ENCODE data around the gene WWC1. TPM values are rescaled to one million over a fixed set of nuclear protein-coding genes. Genes with fewer than 3 reads are reported as not detected.

Gene WWC1
- total RNA-seq, 1 experiment from 2014 or later = 190 TPM

GRCh38 chr5:168413062-168413461, 121.6 kb downstream of the WWC1 start:
- no peak for DNase-seq
- intact Hi-C loops (cut with micrococcal nuclease; ENCODE audit: unreplicated experiment) = no loop called here
- Mint-ChIP-seq H3K36me3 (ENCODE audit: insufficient read depth, unreplicated experiment) (peaks cover 86% of the 10 kb centered on the region), H3K4me1 (ENCODE audit: low read depth, unreplicated experiment) (peaks cover 10% of the 10 kb centered on the region), H3K9me3 (ENCODE audit: low read depth, unreplicated experiment) (no peaks in the 10 kb centered on the region), H3K27ac (ENCODE audit: unreplicated experiment) (no peak overlapping the region), H3K27me3 (ENCODE audit: unreplicated experiment) (no peaks in the 10 kb centered on the region), H3K4me3 (ENCODE audit: low read depth, unreplicated experiment) (no peak overlapping the region)
- TF ChIP-seq CTCF (IDR thresholded peaks at IDR 0.05; ENCODE audit: unreplicated experiment) = no peak
- BruUV-seq (replicated peaks) = no TSS peak
- CTCF ChIA-PET = interaction anchor here (1.0 kb wide), 1 partner anchor 143 kb away, joined by 3 read pairs; no protein-coding TSS in a partner anchor

- TF ChIP-seq CTCF (IDR thresholded peaks at IDR 0.05; ENCODE audit: unreplicated experiment) = no peak
- no peaks in the 10 kb centered on the region for H3K9me3 Mint-ChIP-seq (ENCODE audit: low read depth, unreplicated experiment)
- no peak overlapping the region for H3K27ac Mint-ChIP-seq (ENCODE audit: unreplicated experiment)
- CTCF ChIA-PET = interaction anchor here (1.0 kb wide), 1 partner anchor 144 kb away, joined by 3 read pairs; no protein-coding TSS in a partner anchor
- peaks cover 10% of the 10 kb centered on the region for H3K4me1 Mint-ChIP-seq (ENCODE audit: low read depth, unreplicated experiment)
- no peak for DNase-seq
- no peaks in the 10 kb centered on the region for H3K27me3 Mint-ChIP-seq (ENCODE audit: unreplicated experiment)
- BruUV-seq (replicated peaks) = no TSS peak
- H3K4me3 Mint-ChIP-seq (ENCODE audit: low read depth, unreplicated experiment) = no peak overlapping the region
- intact Hi-C loops (cut with micrococcal nuclease; ENCODE audit: unreplicated experiment) = no loop called here
- H3K36me3 Mint-ChIP-seq (ENCODE audit: insufficient read depth, unreplicated experiment) = peaks cover 86% of the 10 kb centered on the region
These were observed 122.2 kb downstream of the WWC1 start for GRCh38 chr5:168413596-168413995.

GRCh38 chr5:168415401-168415800, 124.0 kb downstream of the WWC1 start:
- no peak for TF ChIP-seq CTCF (IDR thresholded peaks at IDR 0.05; ENCODE audit: unreplicated experiment)
- H3K9me3 Mint-ChIP-seq (ENCODE audit: low read depth, unreplicated experiment) = no peaks in the 10 kb centered on the region
- no peaks in the 10 kb centered on the region for H3K27me3 Mint-ChIP-seq (ENCODE audit: unreplicated experiment)
- CTCF ChIA-PET = no interaction called here
- intact Hi-C loops (cut with micrococcal nuclease; ENCODE audit: unreplicated experiment) = no loop called here
- no TSS peak for BruUV-seq (replicated peaks)
- no peak overlapping the region for H3K27ac Mint-ChIP-seq (ENCODE audit: unreplicated experiment)
- no peaks in the 10 kb centered on the region for H3K4me1 Mint-ChIP-seq (ENCODE audit: low read depth, unreplicated experiment)
- no peak overlapping the region for H3K4me3 Mint-ChIP-seq (ENCODE audit: low read depth, unreplicated experiment)
- H3K36me3 Mint-ChIP-seq (ENCODE audit: insufficient read depth, unreplicated experiment) = peaks cover 82% of the 10 kb centered on the region
- DNase-seq = no peak

- peaks cover 5% of the 10 kb centered on the region for H3K4me1 Mint-ChIP-seq (ENCODE audit: low read depth, unreplicated experiment)
- CTCF ChIA-PET = interaction anchor here (0.7 to 1.2 kb wide), 3 partner anchors 96 to 218 kb away, joined by 3 to 5 read pairs (median 4); no protein-coding TSS in a partner anchor
- TF ChIP-seq CTCF (IDR thresholded peaks at IDR 0.05; ENCODE audit: unreplicated experiment) = no peak
These were observed 124.5 kb downstream of the WWC1 start for GRCh38 chr5:168415971-168416370.

More at GRCh38 chr5:168415971-168416370, 124.5 kb downstream of the WWC1 start:
- Mint-ChIP-seq H3K36me3 (ENCODE audit: insufficient read depth, unreplicated experiment) (peaks cover 82% of the 10 kb centered on the region), H3K27me3 (ENCODE audit: unreplicated experiment) (no peaks in the 10 kb centered on the region), H3K9me3 (ENCODE audit: low read depth, unreplicated experiment) (no peaks in the 10 kb centered on the region), H3K4me3 (ENCODE audit: low read depth, unreplicated experiment) (no peak overlapping the region), H3K27ac (ENCODE audit: unreplicated experiment) (no peak overlapping the region)
- DNase-seq = no peak
- no TSS peak for BruUV-seq (replicated peaks)
- intact Hi-C loops (cut with micrococcal nuclease; ENCODE audit: unreplicated experiment) = no loop called here

All from Calu3 (cell line).